ENCODE measurements around the gene ALCAM. TPM values are rescaled to one million over a fixed set of nuclear protein-coding genes. Genes with fewer than 3 reads are reported as not detected.

The ALCAM gene
- total and polyA plus RNA-seq, 2 of the 8 experiments (the other 6 are each of a cell fraction or from before 2014, with no cell fraction given), result 10.8 to 33.0 TPM

- TF ChIP-seq KDM4A (IDR thresholded peaks at IDR 0.05; ENCODE audit: low read depth, low read length, severe bottlenecking) (no peak), NRF1 (IDR thresholded peaks at IDR 0.05; ENCODE audit: low read depth, low read length) (no peak), EZH2 (IDR thresholded peaks at IDR 0.05; ENCODE audit: low read depth, low read length, severe bottlenecking) (no peak), KDM1A (IDR thresholded peaks at IDR 0.05; ENCODE audit: borderline replicate concordance, low read length) (no peak), CHD1 (IDR thresholded peaks at IDR 0.05; ENCODE audit: low read depth, low read length) (no peak), KDM5A (IDR thresholded peaks at IDR 0.05; ENCODE audit: low read length) (no peak), HDAC6 (IDR thresholded peaks at IDR 0.05; ENCODE audit: low read depth, low read length) (no peak)
- TF ChIP-seq, protein P1, sequence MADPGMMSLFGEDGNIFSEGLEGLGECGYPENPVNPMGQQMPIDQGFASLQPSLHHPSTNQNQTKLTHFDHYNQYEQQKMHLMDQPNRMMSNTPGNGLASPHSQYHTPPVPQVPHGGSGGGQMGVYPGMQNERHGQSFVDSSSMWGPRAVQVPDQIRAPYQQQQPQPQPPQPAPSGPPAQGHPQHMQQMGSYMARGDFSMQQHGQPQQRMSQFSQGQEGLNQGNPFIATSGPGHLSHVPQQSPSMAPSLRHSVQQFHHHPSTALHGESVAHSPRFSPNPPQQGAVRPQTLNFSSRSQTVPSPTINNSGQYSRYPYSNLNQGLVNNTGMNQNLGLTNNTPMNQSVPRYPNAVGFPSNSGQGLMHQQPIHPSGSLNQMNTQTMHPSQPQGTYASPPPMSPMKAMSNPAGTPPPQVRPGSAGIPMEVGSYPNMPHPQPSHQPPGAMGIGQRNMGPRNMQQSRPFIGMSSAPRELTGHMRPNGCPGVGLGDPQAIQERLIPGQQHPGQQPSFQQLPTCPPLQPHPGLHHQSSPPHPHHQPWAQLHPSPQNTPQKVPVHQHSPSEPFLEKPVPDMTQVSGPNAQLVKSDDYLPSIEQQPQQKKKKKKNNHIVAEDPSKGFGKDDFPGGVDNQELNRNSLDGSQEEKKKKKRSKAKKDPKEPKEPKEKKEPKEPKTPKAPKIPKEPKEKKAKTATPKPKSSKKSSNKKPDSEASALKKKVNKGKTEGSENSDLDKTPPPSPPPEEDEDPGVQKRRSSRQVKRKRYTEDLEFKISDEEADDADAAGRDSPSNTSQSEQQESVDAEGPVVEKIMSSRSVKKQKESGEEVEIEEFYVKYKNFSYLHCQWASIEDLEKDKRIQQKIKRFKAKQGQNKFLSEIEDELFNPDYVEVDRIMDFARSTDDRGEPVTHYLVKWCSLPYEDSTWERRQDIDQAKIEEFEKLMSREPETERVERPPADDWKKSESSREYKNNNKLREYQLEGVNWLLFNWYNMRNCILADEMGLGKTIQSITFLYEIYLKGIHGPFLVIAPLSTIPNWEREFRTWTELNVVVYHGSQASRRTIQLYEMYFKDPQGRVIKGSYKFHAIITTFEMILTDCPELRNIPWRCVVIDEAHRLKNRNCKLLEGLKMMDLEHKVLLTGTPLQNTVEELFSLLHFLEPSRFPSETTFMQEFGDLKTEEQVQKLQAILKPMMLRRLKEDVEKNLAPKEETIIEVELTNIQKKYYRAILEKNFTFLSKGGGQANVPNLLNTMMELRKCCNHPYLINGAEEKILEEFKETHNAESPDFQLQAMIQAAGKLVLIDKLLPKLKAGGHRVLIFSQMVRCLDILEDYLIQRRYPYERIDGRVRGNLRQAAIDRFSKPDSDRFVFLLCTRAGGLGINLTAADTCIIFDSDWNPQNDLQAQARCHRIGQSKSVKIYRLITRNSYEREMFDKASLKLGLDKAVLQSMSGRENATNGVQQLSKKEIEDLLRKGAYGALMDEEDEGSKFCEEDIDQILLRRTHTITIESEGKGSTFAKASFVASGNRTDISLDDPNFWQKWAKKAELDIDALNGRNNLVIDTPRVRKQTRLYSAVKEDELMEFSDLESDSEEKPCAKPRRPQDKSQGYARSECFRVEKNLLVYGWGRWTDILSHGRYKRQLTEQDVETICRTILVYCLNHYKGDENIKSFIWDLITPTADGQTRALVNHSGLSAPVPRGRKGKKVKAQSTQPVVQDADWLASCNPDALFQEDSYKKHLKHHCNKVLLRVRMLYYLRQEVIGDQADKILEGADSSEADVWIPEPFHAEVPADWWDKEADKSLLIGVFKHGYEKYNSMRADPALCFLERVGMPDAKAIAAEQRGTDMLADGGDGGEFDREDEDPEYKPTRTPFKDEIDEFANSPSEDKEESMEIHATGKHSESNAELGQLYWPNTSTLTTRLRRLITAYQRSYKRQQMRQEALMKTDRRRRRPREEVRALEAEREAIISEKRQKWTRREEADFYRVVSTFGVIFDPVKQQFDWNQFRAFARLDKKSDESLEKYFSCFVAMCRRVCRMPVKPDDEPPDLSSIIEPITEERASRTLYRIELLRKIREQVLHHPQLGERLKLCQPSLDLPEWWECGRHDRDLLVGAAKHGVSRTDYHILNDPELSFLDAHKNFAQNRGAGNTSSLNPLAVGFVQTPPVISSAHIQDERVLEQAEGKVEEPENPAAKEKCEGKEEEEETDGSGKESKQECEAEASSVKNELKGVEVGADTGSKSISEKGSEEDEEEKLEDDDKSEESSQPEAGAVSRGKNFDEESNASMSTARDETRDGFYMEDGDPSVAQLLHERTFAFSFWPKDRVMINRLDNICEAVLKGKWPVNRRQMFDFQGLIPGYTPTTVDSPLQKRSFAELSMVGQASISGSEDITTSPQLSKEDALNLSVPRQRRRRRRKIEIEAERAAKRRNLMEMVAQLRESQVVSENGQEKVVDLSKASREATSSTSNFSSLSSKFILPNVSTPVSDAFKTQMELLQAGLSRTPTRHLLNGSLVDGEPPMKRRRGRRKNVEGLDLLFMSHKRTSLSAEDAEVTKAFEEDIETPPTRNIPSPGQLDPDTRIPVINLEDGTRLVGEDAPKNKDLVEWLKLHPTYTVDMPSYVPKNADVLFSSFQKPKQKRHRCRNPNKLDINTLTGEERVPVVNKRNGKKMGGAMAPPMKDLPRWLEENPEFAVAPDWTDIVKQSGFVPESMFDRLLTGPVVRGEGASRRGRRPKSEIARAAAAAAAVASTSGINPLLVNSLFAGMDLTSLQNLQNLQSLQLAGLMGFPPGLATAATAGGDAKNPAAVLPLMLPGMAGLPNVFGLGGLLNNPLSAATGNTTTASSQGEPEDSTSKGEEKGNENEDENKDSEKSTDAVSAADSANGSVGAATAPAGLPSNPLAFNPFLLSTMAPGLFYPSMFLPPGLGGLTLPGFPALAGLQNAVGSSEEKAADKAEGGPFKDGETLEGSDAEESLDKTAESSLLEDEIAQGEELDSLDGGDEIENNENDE (IDR thresholded peaks at IDR 0.05; ENCODE audit: insufficient replicate concordance, low read length), result no peak
These were observed 246.4 kb downstream of the ALCAM start (continued) for GRCh38 chr3:105613120-105613519.

Measured in H1 (cell line).